ENCODE results near the gene ZBTB40.

ZBTB40 gene

DNA sequence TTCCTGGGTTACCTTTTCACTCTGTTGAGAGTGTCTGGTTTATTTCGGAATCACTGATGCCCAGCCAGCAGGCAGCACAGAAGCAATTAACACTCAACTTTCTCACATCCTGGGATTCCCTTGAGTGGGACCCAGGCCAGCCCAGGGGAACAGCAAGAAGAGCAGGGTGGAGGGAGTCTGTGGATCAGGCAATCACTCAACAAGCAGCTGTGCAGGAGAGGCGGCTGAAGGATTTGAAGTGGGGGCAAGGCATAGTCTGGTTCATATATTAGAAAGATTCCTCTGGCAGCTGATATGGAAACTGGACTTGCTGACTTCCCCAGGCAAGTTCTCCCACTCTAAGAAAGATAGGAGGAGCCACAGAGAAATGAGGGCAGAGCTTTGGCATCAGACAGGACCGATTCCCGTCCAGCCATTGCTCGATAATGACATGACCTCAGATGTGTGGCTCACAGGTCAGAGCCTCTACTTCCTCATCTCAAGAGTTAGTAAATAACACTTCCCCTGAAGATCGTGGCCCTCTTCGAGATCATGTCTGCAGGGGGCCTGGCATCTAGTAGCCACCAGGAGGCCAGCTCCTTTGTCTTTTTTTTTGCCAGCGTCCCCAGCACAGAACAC is 124.0 kb downstream of the ZBTB40 start:
- Histone ChIP-seq H3K4me1 (ENCODE audit: control insufficient read depth, insufficient read depth, low read length, poor library complexity, severe bottlenecking) (no peaks in the 10 kb centered on the region), H3K4me3 (ENCODE audit: extremely low read depth, insufficient read depth, low read length, poor library complexity, severe bottlenecking) (no peak overlapping the region), H3K27ac (ENCODE audit: low read depth, low read length, severe bottlenecking) (no peak overlapping the region), H3K36me3 (ENCODE audit: control insufficient read depth, insufficient read depth, low read length) (no peaks in the 10 kb centered on the region), H3K9me3 (ENCODE audit: control insufficient read depth, low read length) (peaks cover 15% of the 10 kb centered on the region)
- 74 to 75% methylated on average over 7 of the region's 8 CpGs for WGBS, 2 experiments (ENCODE audit: insufficient coverage in 2 of 2)

DNA sequence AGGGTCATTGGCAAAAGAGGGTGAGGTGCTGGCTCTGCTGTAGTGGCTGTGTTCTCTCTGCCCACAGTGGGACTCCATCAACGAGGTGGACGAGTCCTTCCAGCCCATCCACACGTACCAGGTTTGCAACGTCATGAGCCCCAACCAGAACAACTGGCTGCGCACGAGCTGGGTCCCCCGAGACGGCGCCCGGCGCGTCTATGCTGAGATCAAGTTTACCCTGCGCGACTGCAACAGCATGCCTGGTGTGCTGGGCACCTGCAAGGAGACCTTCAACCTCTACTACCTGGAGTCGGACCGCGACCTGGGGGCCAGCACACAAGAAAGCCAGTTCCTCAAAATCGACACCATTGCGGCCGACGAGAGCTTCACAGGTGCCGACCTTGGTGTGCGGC is 124.5 kb downstream of the ZBTB40 start:
- no peak overlapping the region for H3K4me3 ChIP-seq (ENCODE audit: extremely low read depth, insufficient read depth, low read length, poor library complexity, severe bottlenecking)
- no peaks in the 10 kb centered on the region for H3K36me3 ChIP-seq (ENCODE audit: control insufficient read depth, insufficient read depth, low read length)
- H3K9me3 ChIP-seq (ENCODE audit: control insufficient read depth, low read length), result peaks cover 15% of the 10 kb centered on the region
- no peak overlapping the region for H3K27ac ChIP-seq (ENCODE audit: low read depth, low read length, severe bottlenecking)
- H3K4me1 ChIP-seq (ENCODE audit: control insufficient read depth, insufficient read depth, low read length, poor library complexity, severe bottlenecking), result no peaks in the 10 kb centered on the region
- WGBS, 2 experiments (ENCODE audit: insufficient coverage in 2 of 2), result 90 to 91% methylated on average over 22 to 23 of the region's 23 CpGs

DNA sequence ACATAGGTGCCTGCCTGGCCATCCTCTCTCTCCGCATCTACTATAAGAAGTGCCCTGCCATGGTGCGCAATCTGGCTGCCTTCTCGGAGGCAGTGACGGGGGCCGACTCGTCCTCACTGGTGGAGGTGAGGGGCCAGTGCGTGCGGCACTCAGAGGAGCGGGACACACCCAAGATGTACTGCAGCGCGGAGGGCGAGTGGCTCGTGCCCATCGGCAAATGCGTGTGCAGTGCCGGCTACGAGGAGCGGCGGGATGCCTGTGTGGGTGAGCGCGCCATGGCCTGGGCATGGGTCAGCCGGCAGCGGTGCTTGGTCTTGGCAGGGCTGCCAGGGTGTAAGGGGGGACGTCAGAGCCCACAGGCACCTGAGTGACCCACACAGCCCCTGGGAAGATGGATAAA is 125.0 kb downstream of the ZBTB40 start:
- WGBS, 2 experiments (ENCODE audit: insufficient coverage in 2 of 2), result 93 to 97% methylated on average over 12 to 21 of the region's 24 CpGs
- Histone ChIP-seq H3K4me3 (ENCODE audit: extremely low read depth, insufficient read depth, low read length, poor library complexity, severe bottlenecking) (no peak overlapping the region), H3K9me3 (ENCODE audit: control insufficient read depth, low read length) (peaks cover 15% of the 10 kb centered on the region), H3K4me1 (ENCODE audit: control insufficient read depth, insufficient read depth, low read length, poor library complexity, severe bottlenecking) (no peaks in the 10 kb centered on the region), H3K27ac (ENCODE audit: low read depth, low read length, severe bottlenecking) (no peak overlapping the region), H3K36me3 (ENCODE audit: control insufficient read depth, insufficient read depth, low read length) (no peaks in the 10 kb centered on the region)

DNA sequence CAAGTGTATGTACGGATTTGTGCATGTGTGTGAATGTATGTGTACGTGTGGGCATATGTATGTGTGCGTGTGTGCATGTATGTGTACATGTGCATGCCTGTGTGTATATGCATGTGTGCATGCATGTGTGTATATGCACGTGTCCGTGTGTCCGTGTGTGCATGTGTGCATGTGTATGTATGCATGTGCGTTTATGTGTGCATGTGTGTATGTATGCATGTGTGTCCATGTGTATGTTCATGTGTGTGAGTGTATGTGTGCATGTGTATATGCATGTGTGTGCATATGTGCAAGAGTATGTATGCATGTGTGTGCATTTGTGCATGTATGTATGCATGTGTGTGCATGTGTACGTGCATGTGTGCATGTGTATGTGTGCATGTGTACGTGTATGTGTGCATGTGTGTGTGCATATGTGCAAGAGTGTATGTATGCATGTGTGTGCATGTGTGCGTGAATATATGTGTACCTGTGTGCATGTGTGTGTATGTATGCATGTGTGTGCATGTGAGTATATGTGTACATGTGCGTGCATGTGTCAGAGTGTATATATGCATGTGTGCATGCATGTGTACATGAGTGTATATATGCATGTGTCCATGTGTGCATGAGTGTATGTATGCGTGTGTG is 127.2 kb downstream of the ZBTB40 start:
- Histone ChIP-seq H3K4me1 (ENCODE audit: control insufficient read depth, insufficient read depth, low read length, poor library complexity, severe bottlenecking) (no peaks in the 10 kb centered on the region), H3K36me3 (ENCODE audit: control insufficient read depth, insufficient read depth, low read length) (no peaks in the 10 kb centered on the region), H3K27ac (ENCODE audit: low read depth, low read length, severe bottlenecking) (no peak overlapping the region), H3K9me3 (ENCODE audit: control insufficient read depth, low read length) (peaks cover 15% of the 10 kb centered on the region), H3K4me3 (ENCODE audit: extremely low read depth, insufficient read depth, low read length, poor library complexity, severe bottlenecking) (no peak overlapping the region)
- WGBS, 2 experiments (ENCODE audit: insufficient coverage in 2 of 2), result 78 to 79% methylated on average over 12 of the region's 12 CpGs

DNA sequence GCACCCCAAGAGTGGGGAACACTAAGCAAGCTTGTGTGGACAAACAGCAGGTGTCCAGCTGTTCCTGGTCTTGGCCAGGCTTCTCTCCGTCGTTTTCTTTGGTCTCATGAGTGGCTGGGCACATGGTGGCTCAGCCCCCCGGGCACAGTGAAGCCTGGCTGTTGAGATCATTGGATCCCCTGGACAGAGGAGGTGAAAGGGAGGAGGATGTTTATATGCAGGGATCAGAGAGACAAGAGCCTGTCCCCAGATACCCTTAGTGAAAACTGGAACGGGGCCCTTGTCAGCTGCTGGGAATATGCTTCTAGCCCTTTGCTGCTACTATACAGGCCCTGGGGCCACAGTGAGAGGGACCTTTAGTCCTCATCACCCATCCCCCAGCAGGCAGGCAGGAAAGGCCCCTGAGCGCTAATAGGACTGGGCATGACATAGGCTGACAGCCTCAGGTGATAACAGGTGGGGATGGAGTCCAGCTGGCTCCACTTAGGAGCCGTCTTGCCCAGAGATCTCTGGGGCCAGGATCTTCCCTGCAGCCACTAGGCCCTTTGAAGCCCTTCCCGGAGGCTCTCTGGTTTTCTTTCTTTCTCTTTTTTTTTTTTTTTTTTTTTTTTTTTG is 128.0 kb downstream of the ZBTB40 start:
- Histone ChIP-seq H3K27ac (ENCODE audit: low read depth, low read length, severe bottlenecking) (no peak overlapping the region), H3K4me1 (ENCODE audit: control insufficient read depth, insufficient read depth, low read length, poor library complexity, severe bottlenecking) (no peaks in the 10 kb centered on the region), H3K4me3 (ENCODE audit: extremely low read depth, insufficient read depth, low read length, poor library complexity, severe bottlenecking) (no peak overlapping the region), H3K36me3 (ENCODE audit: control insufficient read depth, insufficient read depth, low read length) (no peaks in the 10 kb centered on the region), H3K9me3 (ENCODE audit: control insufficient read depth, low read length) (peaks cover 15% of the 10 kb centered on the region)
- 75 to 87% methylated on average over 6 to 7 of the region's 7 CpGs for WGBS, 2 experiments (ENCODE audit: insufficient coverage in 2 of 2)

Measured in mesodermal cell (in vitro differentiated cells).